Parathyroid adenoma (tissue), 2 donors: ENCODE measurements around the gene ICA1L.

Experiments used
- H2AFZ ChIP-seq: fragments of 300-600 bp; sonication (generic); one replicate; pipeline ENCODE4 v1.7.0; 2017; ENCODE audit warnings: antibody characterized with exemption, mild to moderate bottlenecking
- H3K27ac ChIP-seq: fragments of 300-600 bp; sonication (generic); one replicate; pipeline ENCODE4 v1.7.0; 2017
- H3K27me3 ChIP-seq: fragments of 300-600 bp; sonication (generic); one replicate; pipeline ENCODE4 v1.7.0; 2017; ENCODE audit warnings: low read length; ENCODE audit not compliant: control insufficient read depth, insufficient read depth
- H3K36me3 ChIP-seq: fragments of 300-600 bp; sonication (generic); one replicate; pipeline ENCODE4 v1.7.0; 2017; ENCODE audit warnings: low read length; ENCODE audit not compliant: control insufficient read depth, insufficient read depth
- H3K4me1 ChIP-seq: fragments of 300-600 bp; sonication (generic); one replicate; pipeline ENCODE4 v1.7.0; 2017; ENCODE audit warnings: control low read depth
- H3K4me2 ChIP-seq: fragments of 300-600 bp; sonication (generic); one replicate; pipeline ENCODE4 v1.7.0; 2017; ENCODE audit warnings: low read length
- H3K4me3 ChIP-seq: fragments of 300-600 bp; sonication (generic); one replicate; pipeline ENCODE4 v1.7.0; 2017; ENCODE audit warnings: low read depth, low read length
- H3K79me2 ChIP-seq: fragments of 300-600 bp; sonication (generic); one replicate; pipeline ENCODE4 v1.7.0; 2017; ENCODE audit warnings: control low read depth
- H3K9ac ChIP-seq: fragments of 300-600 bp; sonication (generic); one replicate; pipeline ENCODE4 v1.7.0; 2017; ENCODE audit warnings: mild to moderate bottlenecking
- H3K9me3 ChIP-seq: fragments of 300-600 bp; sonication (generic); one replicate; pipeline ENCODE4 v1.7.0; 2017; ENCODE audit warnings: low read length; ENCODE audit not compliant: control insufficient read depth
- TF ChIP-seq, protein P1 (sequence below): fragments of 300-600 bp; sonication (generic); IDR thresholded peaks from one replicate; pipeline ENCODE4 v1.7.0; 2017; ENCODE audit warnings: antibody characterized with exemption, mild to moderate bottlenecking
- donor health status: primary hyperparathyroidism.

Gene ICA1L

GRCh38 chr2:202847693-202848524 is 23.7 kb downstream of the ICA1L start:
- no peaks in the 10 kb centered on the region for H3K9me3 ChIP-seq
- H3K9ac ChIP-seq: no peak overlapping the region
- no peaks in the 10 kb centered on the region for H3K27me3 ChIP-seq
- no peak overlapping the region for H3K4me2 ChIP-seq
- no peaks in the 10 kb centered on the region for H3K36me3 ChIP-seq
- H3K4me1 ChIP-seq: no peaks in the 10 kb centered on the region
- H3K27ac ChIP-seq: no peak overlapping the region
- no peak overlapping the region for H3K4me3 ChIP-seq
- peaks cover 7% of the 10 kb centered on the region for H3K79me2 ChIP-seq
- H2AFZ ChIP-seq: no peak overlapping the region
- TF ChIP-seq, protein P1, sequence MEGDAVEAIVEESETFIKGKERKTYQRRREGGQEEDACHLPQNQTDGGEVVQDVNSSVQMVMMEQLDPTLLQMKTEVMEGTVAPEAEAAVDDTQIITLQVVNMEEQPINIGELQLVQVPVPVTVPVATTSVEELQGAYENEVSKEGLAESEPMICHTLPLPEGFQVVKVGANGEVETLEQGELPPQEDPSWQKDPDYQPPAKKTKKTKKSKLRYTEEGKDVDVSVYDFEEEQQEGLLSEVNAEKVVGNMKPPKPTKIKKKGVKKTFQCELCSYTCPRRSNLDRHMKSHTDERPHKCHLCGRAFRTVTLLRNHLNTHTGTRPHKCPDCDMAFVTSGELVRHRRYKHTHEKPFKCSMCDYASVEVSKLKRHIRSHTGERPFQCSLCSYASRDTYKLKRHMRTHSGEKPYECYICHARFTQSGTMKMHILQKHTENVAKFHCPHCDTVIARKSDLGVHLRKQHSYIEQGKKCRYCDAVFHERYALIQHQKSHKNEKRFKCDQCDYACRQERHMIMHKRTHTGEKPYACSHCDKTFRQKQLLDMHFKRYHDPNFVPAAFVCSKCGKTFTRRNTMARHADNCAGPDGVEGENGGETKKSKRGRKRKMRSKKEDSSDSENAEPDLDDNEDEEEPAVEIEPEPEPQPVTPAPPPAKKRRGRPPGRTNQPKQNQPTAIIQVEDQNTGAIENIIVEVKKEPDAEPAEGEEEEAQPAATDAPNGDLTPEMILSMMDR: no peak

DNA sequence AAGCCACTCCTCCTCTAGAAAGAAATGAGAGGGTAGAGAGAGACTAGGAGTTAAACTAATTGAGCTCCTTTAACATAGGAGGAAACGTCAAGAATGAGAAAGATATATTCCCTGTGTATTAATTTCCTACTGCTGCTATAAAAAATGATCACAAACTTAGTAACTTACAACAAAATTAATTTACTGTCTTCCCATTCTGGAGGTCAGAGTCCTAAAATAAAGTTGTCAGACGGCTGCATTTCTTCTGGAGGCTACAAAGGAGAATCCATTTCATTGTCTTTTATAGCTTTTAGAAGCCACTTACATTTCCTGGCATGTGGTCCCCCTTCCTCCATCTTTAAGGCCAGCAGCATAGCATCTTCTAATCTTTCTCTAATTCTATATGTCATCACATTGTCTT is 26.9 kb downstream of the ICA1L start:
- no peaks in the 10 kb centered on the region for H3K36me3 ChIP-seq
- no peak overlapping the region for H3K9ac ChIP-seq
- no peak overlapping the region for H3K4me2 ChIP-seq
- H2AFZ ChIP-seq: no peak overlapping the region
- TF ChIP-seq, protein P1: no peak
- H3K4me3 ChIP-seq: no peak overlapping the region
- H3K27ac ChIP-seq: no peak overlapping the region
- no peaks in the 10 kb centered on the region for H3K9me3 ChIP-seq
- no peaks in the 10 kb centered on the region for H3K27me3 ChIP-seq
- no peaks in the 10 kb centered on the region for H3K4me1 ChIP-seq
- H3K79me2 ChIP-seq: no peaks in the 10 kb centered on the region

GRCh38 chr2:202842690-202843089 is 28.9 kb downstream of the ICA1L start:
- TF ChIP-seq, protein P1: no peak
- H3K9ac ChIP-seq: no peak overlapping the region
- no peaks in the 10 kb centered on the region for H3K4me1 ChIP-seq
- H3K9me3 ChIP-seq: no peaks in the 10 kb centered on the region
- no peak overlapping the region for H3K4me3 ChIP-seq
- no peaks in the 10 kb centered on the region for H3K27me3 ChIP-seq
- H2AFZ ChIP-seq: no peak overlapping the region
- no peak overlapping the region for H3K4me2 ChIP-seq
- no peaks in the 10 kb centered on the region for H3K79me2 ChIP-seq
- no peak overlapping the region for H3K27ac ChIP-seq
- H3K36me3 ChIP-seq: no peaks in the 10 kb centered on the region

- Histone ChIP-seq H2AFZ (no peak overlapping the region), H3K27ac (no peak overlapping the region), H3K27me3 (no peaks in the 10 kb centered on the region), H3K9me3 (no peaks in the 10 kb centered on the region), H3K79me2 (no peaks in the 10 kb centered on the region), H3K9ac (no peak overlapping the region), H3K4me1 (no peaks in the 10 kb centered on the region), H3K36me3 (no peaks in the 10 kb centered on the region), H3K4me3 (no peak overlapping the region), H3K4me2 (no peak overlapping the region)
- TF ChIP-seq, protein P1: no peak
Observed at GRCh38 chr2:202841090-202841867, 30.3 kb downstream of the ICA1L start.
